ENCODE measurements around the gene AJAP1.

Gene AJAP1

GRCh38 chr1:4690951-4691675 is 36.7 kb downstream of the AJAP1 start:
- TF ChIP-seq NFRKB (IDR thresholded peaks at IDR 0.05), result no peak
- no peak for TF ChIP-seq BHLHE40 (IDR thresholded peaks at IDR 0.05; ENCODE audit: borderline replicate concordance)
- TF ChIP-seq CTBP1 (IDR thresholded peaks at IDR 0.05; ENCODE audit: borderline replicate concordance), result no peak
- no peak for TF ChIP-seq SP1 (IDR thresholded peaks at IDR 0.05)
- no peak for TF ChIP-seq TARDBP (IDR thresholded peaks at IDR 0.05)
- TF ChIP-seq PKNOX1 (IDR thresholded peaks at IDR 0.05), result no peak
- no peak for TF ChIP-seq SUZ12 (IDR thresholded peaks at IDR 0.05)
- TF ChIP-seq FOXA1 (IDR thresholded peaks at IDR 0.05), result no peak
- TF ChIP-seq ARNT (IDR thresholded peaks at IDR 0.05), result no peak
- no peak for DNase-seq (ENCODE audit: extremely low spot score)
- CTCF ChIA-PET, result no interaction called here
- POLR2A ChIA-PET, result no interaction called here

GRCh38 chr1:4691766-4692405 is 37.5 kb downstream of the AJAP1 start:
- DNase-seq (ENCODE audit: extremely low spot score), result no peak
- POLR2A ChIA-PET, result no interaction called here
- no peak for TF ChIP-seq FOXK2 (IDR thresholded peaks at IDR 0.05)
- TF ChIP-seq SUZ12 (IDR thresholded peaks at IDR 0.05), result no peak
- no peak for TF ChIP-seq BHLHE40 (IDR thresholded peaks at IDR 0.05; ENCODE audit: borderline replicate concordance)
- no peak for TF ChIP-seq ZNF384 (IDR thresholded peaks at IDR 0.05)
- no peak for TF ChIP-seq FOXM1 (IDR thresholded peaks at IDR 0.05; ENCODE audit: borderline replicate concordance)
- TF ChIP-seq SP1 (IDR thresholded peaks at IDR 0.05), result no peak
- no peak for TF ChIP-seq HDGF (IDR thresholded peaks at IDR 0.05; ENCODE audit: borderline replicate concordance)
- TF ChIP-seq ELF4 (IDR thresholded peaks at IDR 0.05), result no peak
- TF ChIP-seq NFRKB (IDR thresholded peaks at IDR 0.05), result no peak
- no peak for TF ChIP-seq L3MBTL2 (conservative IDR thresholded peaks at IDR 0.05)
- no peak for TF ChIP-seq PKNOX1 (IDR thresholded peaks at IDR 0.05)
- TF ChIP-seq LEF1 (IDR thresholded peaks at IDR 0.05; ENCODE audit: borderline replicate concordance), result no peak
- no peak for TF ChIP-seq TARDBP (IDR thresholded peaks at IDR 0.05)
- no peak for TF ChIP-seq ARNT (IDR thresholded peaks at IDR 0.05)
- TF ChIP-seq FOXA1 (IDR thresholded peaks at IDR 0.05), result no peak
- TF ChIP-seq CTBP1 (IDR thresholded peaks at IDR 0.05; ENCODE audit: borderline replicate concordance), result no peak
- CTCF ChIA-PET, result no interaction called here

- no peak for DNase-seq (ENCODE audit: extremely low spot score)
- ChIA-PET POLR2A (no interaction called here), CTCF (no interaction called here)
- TF ChIP-seq FOXM1 (IDR thresholded peaks at IDR 0.05; ENCODE audit: borderline replicate concordance) (no peak), BHLHE40 (IDR thresholded peaks at IDR 0.05; ENCODE audit: borderline replicate concordance) (no peak), L3MBTL2 (conservative IDR thresholded peaks at IDR 0.05) (no peak), ZNF384 (IDR thresholded peaks at IDR 0.05) (no peak), FOXK2 (IDR thresholded peaks at IDR 0.05) (no peak), ELF4 (IDR thresholded peaks at IDR 0.05) (no peak), PKNOX1 (IDR thresholded peaks at IDR 0.05) (no peak), LEF1 (IDR thresholded peaks at IDR 0.05; ENCODE audit: borderline replicate concordance) (no peak), FOXA1 (IDR thresholded peaks at IDR 0.05) (no peak), ARNT (IDR thresholded peaks at IDR 0.05) (no peak), NFRKB (IDR thresholded peaks at IDR 0.05) (no peak), SP1 (IDR thresholded peaks at IDR 0.05) (no peak), SUZ12 (IDR thresholded peaks at IDR 0.05) (no peak), TARDBP (IDR thresholded peaks at IDR 0.05) (no peak), CTBP1 (IDR thresholded peaks at IDR 0.05; ENCODE audit: borderline replicate concordance) (no peak), HDGF (IDR thresholded peaks at IDR 0.05; ENCODE audit: borderline replicate concordance) (no peak)
Observed at GRCh38 chr1:4692437-4692836, 38.0 kb downstream of the AJAP1 start.

GRCh38 chr1:4693331-4693730 is 38.9 kb downstream of the AJAP1 start:
- ChIA-PET POLR2A (no interaction called here), CTCF (no interaction called here)
- DNase-seq (ENCODE audit: extremely low spot score), result no peak
- TF ChIP-seq ELF4 (IDR thresholded peaks at IDR 0.05) (no peak), L3MBTL2 (conservative IDR thresholded peaks at IDR 0.05) (no peak), CTBP1 (IDR thresholded peaks at IDR 0.05; ENCODE audit: borderline replicate concordance) (no peak), TARDBP (IDR thresholded peaks at IDR 0.05) (no peak), BHLHE40 (IDR thresholded peaks at IDR 0.05; ENCODE audit: borderline replicate concordance) (no peak), PKNOX1 (IDR thresholded peaks at IDR 0.05) (no peak), ARNT (IDR thresholded peaks at IDR 0.05) (no peak), SUZ12 (IDR thresholded peaks at IDR 0.05) (no peak), SP1 (IDR thresholded peaks at IDR 0.05) (no peak), NFRKB (IDR thresholded peaks at IDR 0.05) (no peak), FOXK2 (IDR thresholded peaks at IDR 0.05) (no peak), FOXM1 (IDR thresholded peaks at IDR 0.05; ENCODE audit: borderline replicate concordance) (no peak), FOXA1 (IDR thresholded peaks at IDR 0.05) (no peak)

- ChIA-PET POLR2A (no interaction called here), CTCF (no interaction called here)
- DNase-seq (ENCODE audit: extremely low spot score), result no peak
- no peak for TF ChIP-seq TARDBP (IDR thresholded peaks at IDR 0.05)
- no peak for TF ChIP-seq PKNOX1 (IDR thresholded peaks at IDR 0.05)
- no peak for TF ChIP-seq FOXA1 (IDR thresholded peaks at IDR 0.05)
- TF ChIP-seq HDGF (IDR thresholded peaks at IDR 0.05; ENCODE audit: borderline replicate concordance), result no peak
- no peak for TF ChIP-seq ZNF384 (IDR thresholded peaks at IDR 0.05)
- no peak for TF ChIP-seq LEF1 (IDR thresholded peaks at IDR 0.05; ENCODE audit: borderline replicate concordance)
- no peak for TF ChIP-seq L3MBTL2 (conservative IDR thresholded peaks at IDR 0.05)
Observed at GRCh38 chr1:4693891-4694290, 39.5 kb downstream of the AJAP1 start.

All from HEK293T (cell line).